ENCODE results near the gene CRY2.

CRY2 gene

DNA sequence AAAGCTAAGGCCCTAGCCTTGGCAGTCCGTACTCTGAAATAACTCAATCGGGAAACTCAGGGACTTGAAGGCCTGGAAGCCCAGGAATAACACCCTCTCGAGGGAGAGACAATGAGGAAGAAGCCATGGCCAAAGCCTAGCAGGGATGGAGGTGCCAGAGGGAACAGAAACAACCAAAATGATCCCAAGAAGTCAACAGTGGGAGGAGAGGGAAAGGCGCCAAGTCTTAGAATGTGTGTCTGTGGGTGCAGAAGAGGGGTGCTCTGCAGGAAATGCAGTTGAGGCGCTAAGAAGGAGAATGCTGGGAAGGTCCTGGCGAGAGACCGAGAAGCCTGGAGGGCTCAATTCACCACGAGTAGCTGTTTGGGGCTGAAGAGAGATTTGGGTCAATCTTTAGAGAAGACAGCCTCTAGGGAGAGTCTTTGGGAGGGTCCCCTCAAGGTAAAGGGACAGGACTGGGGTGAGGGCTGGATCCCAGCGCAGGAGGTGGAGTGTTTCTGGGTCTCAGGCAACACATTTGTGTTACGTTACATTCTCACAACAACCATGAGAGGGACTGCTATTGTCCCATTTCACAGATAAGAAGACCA lies 37.4 kb downstream of the CRY2 start:
- peaks cover 0 to 87% (median 68%) of the 10 kb centered on the region in 11 experiments; a peak in 20 of 22 replicates for H4K20me1 ChIP-seq
- H3K4me3 ChIP-seq = peak overlapping the region in 4 of 10 experiments; percentile 64 to 68 (median 64); a peak in 2 of 20 replicates
- H3K27ac ChIP-seq = no peak overlapping the region

DNA sequence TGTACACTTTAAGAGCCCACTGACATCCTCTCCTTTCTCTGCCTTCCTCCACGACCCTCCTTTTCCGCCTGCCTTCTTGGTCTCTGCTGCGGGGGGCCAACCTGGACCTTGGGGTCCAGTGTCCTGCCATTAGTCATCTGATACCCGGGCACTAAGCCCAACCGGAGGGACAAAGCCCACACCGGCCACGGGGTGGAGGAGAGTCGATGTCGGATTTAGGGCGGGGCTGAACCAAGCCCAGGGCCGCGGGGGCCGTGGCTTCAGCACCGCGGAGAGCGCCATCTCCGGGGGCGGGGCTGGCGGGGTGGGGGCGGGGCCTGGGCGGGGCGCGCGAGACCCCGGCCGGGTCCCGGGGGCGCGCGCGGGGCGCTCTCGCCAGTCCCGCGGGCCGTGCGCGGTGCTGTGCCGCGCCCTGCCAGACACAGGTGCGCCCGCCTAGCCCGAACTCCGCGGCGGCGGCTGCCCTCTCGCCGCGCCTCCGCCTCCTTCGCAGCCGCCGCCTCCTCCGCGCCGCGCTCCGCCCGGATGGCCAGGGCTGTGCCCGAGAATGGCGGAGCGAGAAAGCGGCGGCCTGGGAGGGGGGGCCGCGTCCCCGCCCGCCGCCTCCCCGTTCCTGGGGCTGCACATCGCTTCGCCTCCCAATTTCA lies 38.1 kb downstream of the CRY2 start, which contains the start of gene MAPK8IP1:
Gene MAPK8IP1 (plus strand): TSS at position 378 of the 647 bp plus-strand sequence. CDS start 170 bp downstream, at position 548.
- H3K27ac ChIP-seq = no peak within 1 kb of the TSS
- no peak for TF ChIP-seq Cebpa-rat (IDR thresholded peaks at IDR 0.05)
- peaks cover 0 to 26% (median 20%) of the 10 kb centered on the region in 11 experiments; a peak in 21 of 22 replicates for H3K36me3 ChIP-seq
- peaks cover 0 to 86% (median 62%) of the 10 kb centered on the region in 11 experiments; a peak in 20 of 22 replicates for H4K20me1 ChIP-seq
- peak within 1 kb of the TSS in 10 of 11 experiments; percentile 27 to 69 (median 51); a peak in 12 of 22 replicates for H3K9ac ChIP-seq
- H3K4me1 ChIP-seq = peaks cover 0 to 10% (median 4%) of the 10 kb centered on the region in 10 experiments; a peak in 7 of 20 replicates
- H3K27me3 ChIP-seq = peaks cover 0 to 11% (median 7%) of the 10 kb centered on the region in 11 experiments; a peak in 13 of 22 replicates
- H3K9me3 ChIP-seq (replicated peaks in 1 of 11) = no peaks in the 10 kb centered on the region
- H3K4me2 ChIP-seq = peak within 1 kb of the TSS; percentile 74 to 98 (median 95)
- peak within 1 kb of the TSS; percentile 55 to 78 (median 64) for H3K4me3 ChIP-seq

More for the DNA sequence above, 37.4 kb downstream of the CRY2 start:
- peak overlapping the region; percentile 27 to 98 (median 74); a peak in 16 of 22 replicates for H3K4me2 ChIP-seq
- TF ChIP-seq Cebpa-rat (IDR thresholded peaks at IDR 0.05) = no peak
- no peak overlapping the region for H3K9ac ChIP-seq
- H3K9me3 ChIP-seq (replicated peaks in 1 of 11) = no peaks in the 10 kb centered on the region
- peaks cover 0 to 11% (median 7%) of the 10 kb centered on the region in 10 experiments; a peak in 8 of 20 replicates for H3K4me1 ChIP-seq
- peaks cover 7 to 33% (median 27%) of the 10 kb centered on the region in 11 experiments; a peak in 21 of 22 replicates for H3K36me3 ChIP-seq
- H3K27me3 ChIP-seq = peaks cover 0 to 11% (median 7%) of the 10 kb centered on the region in 11 experiments; a peak in 13 of 22 replicates

GRCh38 chr11:45885921-45886721 lies 38.8 kb downstream of the CRY2 start:
- no peaks in the 10 kb centered on the region for H3K9me3 ChIP-seq (replicated peaks in 1 of 11)
- H3K4me3 ChIP-seq = peak overlapping the region; percentile 55 to 78 (median 64)
- peaks cover 0 to 10% (median 4%) of the 10 kb centered on the region in 10 experiments; a peak in 7 of 20 replicates for H3K4me1 ChIP-seq
- H4K20me1 ChIP-seq = peaks cover 0 to 81% (median 58%) of the 10 kb centered on the region in 11 experiments; a peak in 20 of 22 replicates
- H3K27ac ChIP-seq = no peak overlapping the region
- H3K27me3 ChIP-seq = peaks cover 0 to 11% (median 7%) of the 10 kb centered on the region in 11 experiments; a peak in 13 of 22 replicates
- peak overlapping the region; percentile 74 to 98 (median 95) for H3K4me2 ChIP-seq
- peak overlapping the region in 10 of 11 experiments; percentile 27 to 69 (median 51); a peak in 12 of 22 replicates for H3K9ac ChIP-seq
- TF ChIP-seq Cebpa-rat (IDR thresholded peaks at IDR 0.05) = no peak
- H3K36me3 ChIP-seq = peaks cover 0 to 19% (median 13%) of the 10 kb centered on the region in 11 experiments; a peak in 20 of 22 replicates

DNA sequence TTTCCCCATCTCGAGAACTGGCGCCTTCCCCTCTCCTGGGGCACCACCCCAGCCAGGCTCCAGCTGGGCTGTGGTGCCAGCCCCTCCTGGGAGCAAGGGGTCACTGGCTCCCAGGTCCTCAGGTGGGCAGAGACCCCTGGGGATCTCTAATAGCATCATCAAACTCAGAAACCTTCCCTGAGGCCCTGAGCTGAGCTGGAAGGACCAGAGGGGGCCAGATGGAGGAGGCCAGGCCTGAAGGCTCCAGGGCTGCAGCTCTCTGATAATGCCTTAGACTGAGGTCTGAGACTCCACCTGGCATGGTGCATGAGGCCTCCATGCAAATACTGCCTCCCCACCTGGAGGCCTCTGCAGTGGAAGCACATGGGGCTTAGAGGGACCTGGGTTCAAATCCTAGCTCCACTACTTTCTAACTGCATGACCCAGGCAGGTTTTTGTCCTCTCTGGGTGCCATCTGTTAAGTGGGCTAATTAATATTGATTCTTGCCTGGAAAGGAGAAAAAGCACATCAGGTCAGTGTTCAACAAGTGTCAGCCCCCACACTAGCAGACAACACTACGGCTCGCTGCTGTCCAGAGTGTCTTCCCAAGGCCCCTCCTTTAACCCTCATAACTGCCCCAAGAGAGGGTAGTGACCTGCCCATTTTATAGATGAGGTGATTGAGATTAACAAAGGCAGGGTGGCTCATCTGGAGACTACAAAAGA lies 39.7 kb downstream of the CRY2 start:
- Histone ChIP-seq H4K20me1 (peaks cover 0 to 76% (median 52%) of the 10 kb centered on the region in 11 experiments; a peak in 20 of 22 replicates), H3K9me3 (replicated peaks in 1 of 11) (no peaks in the 10 kb centered on the region), H3K27ac (no peak overlapping the region), H3K9ac (no peak overlapping the region), H3K4me3 (no peak overlapping the region), H3K4me1 (peaks cover 0 to 10% (median 4%) of the 10 kb centered on the region in 10 experiments; a peak in 7 of 20 replicates), H3K36me3 (peaks cover 0 to 10% (median 4%) of the 10 kb centered on the region in 11 experiments; a peak in 11 of 22 replicates), H3K4me2 (no peak overlapping the region), H3K27me3 (peaks cover 0 to 11% (median 7%) of the 10 kb centered on the region in 11 experiments; a peak in 13 of 22 replicates)
- TF ChIP-seq Cebpa-rat (IDR thresholded peaks at IDR 0.05) = no peak

DNA sequence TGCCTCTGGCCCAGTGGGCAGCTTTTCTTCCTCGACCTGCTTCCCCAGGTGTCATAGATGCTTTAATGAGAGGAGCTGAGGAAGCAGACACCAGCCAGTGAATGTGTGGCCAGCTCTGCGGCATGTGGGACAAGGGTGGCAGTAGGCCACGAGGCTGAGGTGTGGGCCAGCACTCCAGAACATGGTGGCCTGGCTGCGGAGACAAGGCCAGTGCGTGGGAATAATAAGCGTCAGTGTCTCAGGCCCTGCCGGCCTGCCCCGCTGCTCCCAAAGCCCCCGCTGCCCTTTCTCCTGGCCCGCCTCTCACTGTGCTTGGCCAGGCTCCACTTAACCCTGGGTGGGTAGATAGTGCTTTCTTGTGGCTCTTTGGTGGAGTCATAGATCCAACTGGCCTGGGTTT lies 40.3 kb downstream of the CRY2 start:
- Histone ChIP-seq H3K9ac (no peak overlapping the region), H3K4me3 (no peak overlapping the region), H4K20me1 (peaks cover 0 to 72% (median 49%) of the 10 kb centered on the region in 11 experiments; a peak in 19 of 22 replicates), H3K27ac (no peak overlapping the region), H3K9me3 (replicated peaks in 1 of 11) (no peaks in the 10 kb centered on the region), H3K4me1 (peaks cover 0 to 10% (median 4%) of the 10 kb centered on the region in 10 experiments; a peak in 7 of 20 replicates), H3K27me3 (peaks cover 0 to 11% (median 7%) of the 10 kb centered on the region in 11 experiments; a peak in 13 of 22 replicates), H3K4me2 (no peak overlapping the region), H3K36me3 (peaks cover 0 to 5% (median 0%) of the 10 kb centered on the region in 11 experiments; a peak in 3 of 22 replicates)
- TF ChIP-seq Cebpa-rat (IDR thresholded peaks at IDR 0.05) = no peak

- no peaks in the 10 kb centered on the region for H3K36me3 ChIP-seq
- TF ChIP-seq Cebpa-rat (IDR thresholded peaks at IDR 0.05) = no peak
- H3K4me1 ChIP-seq = peaks cover 0 to 10% (median 4%) of the 10 kb centered on the region in 10 experiments; a peak in 7 of 20 replicates
- H3K27me3 ChIP-seq = peaks cover 0 to 11% (median 7%) of the 10 kb centered on the region in 11 experiments; a peak in 13 of 22 replicates
- H3K9me3 ChIP-seq (replicated peaks in 1 of 11) = no peaks in the 10 kb centered on the region
- no peak overlapping the region for H3K4me3 ChIP-seq
- H3K27ac ChIP-seq = no peak overlapping the region
- peaks cover 0 to 56% (median 29%) of the 10 kb centered on the region in 11 experiments; a peak in 18 of 22 replicates for H4K20me1 ChIP-seq
- no peak overlapping the region for H3K9ac ChIP-seq
- no peak overlapping the region for H3K4me2 ChIP-seq
Observed at GRCh38 chr11:45889555-45889954, 42.3 kb downstream of the CRY2 start.

DNA sequence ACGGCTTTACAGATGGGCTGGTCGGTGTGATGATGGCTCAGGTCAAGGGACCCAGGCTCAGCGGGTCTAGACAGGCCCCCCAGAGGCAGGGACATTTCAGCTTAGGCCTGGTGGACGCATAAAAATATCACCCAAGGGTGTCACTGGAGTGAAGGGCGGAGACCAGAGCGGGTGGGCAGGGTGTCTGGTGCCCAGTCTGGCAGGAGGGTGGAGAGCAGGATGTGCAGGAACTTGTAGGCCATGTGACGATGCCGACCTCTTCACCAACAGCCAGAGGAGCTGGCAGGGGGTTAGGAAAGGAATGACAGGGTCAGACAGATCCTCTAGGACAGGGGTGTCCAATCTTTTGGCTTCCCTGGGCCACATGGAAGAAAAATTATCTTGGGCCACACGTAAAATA lies 42.7 kb downstream of the CRY2 start:
- Histone ChIP-seq H3K4me2 (no peak overlapping the region), H3K27ac (no peak overlapping the region), H3K27me3 (peaks cover 0 to 11% (median 7%) of the 10 kb centered on the region in 11 experiments; a peak in 13 of 22 replicates), H4K20me1 (peaks cover 0 to 56% (median 25%) of the 10 kb centered on the region in 11 experiments; a peak in 18 of 22 replicates), H3K9me3 (replicated peaks in 1 of 11) (no peaks in the 10 kb centered on the region), H3K36me3 (no peaks in the 10 kb centered on the region), H3K4me1 (peaks cover 0 to 9% (median 4%) of the 10 kb centered on the region in 10 experiments; a peak in 7 of 20 replicates), H3K4me3 (no peak overlapping the region), H3K9ac (no peak overlapping the region)
- no peak for TF ChIP-seq Cebpa-rat (IDR thresholded peaks at IDR 0.05)
